DOHH2 (cell line): ENCODE results near the gene EPB41L4B.

ENCODE experiments used
- CTCF ChIP-seq: fragments of 200-600 bp; sonication (generic); IDR thresholded peaks from one replicate; pipeline ENCODE4 v1.5.1; 2014; ENCODE audit warnings: antibody characterized with exemption, mild to moderate bottlenecking, low read depth, low read length; ENCODE audit not compliant: poor library complexity, severe bottlenecking
- EZH2phosphoT487 ChIP-seq: fragments of 200-600 bp; sonication (generic); IDR thresholded peaks from 2 replicates; pipeline ENCODE4 v1.6.1; 2017; ENCODE audit warnings: borderline replicate concordance, mild to moderate bottlenecking, antibody characterized with exemption, low read length, moderate library complexity, mixed read lengths

DNA sequence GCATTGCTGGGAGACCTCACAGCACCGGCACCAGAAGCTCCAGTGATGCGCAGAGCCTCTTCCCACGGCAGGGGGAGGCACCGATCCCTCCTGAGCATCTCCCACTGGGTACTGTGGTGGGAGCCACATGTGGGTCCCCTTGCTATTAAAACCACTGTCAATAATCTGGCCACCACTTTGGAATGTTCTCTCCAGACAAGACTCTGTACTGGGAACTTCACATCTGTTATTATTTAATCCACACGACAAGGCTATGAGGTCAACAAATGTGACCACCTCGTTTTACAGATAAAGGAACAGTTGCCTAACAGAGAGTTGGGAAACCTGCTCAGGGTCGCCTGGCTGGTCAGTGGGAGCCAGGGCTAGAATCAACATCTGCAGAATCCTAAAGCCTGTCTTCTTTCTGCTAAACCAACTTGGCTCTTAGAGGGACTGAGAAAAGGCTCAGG is 72.7 kb downstream of the EPB41L4B start:
- TF ChIP-seq CTCF (no peak), EZH2phosphoT487 (no peak)
